Activated B cell treated with CpG ODN at 0.5 μM for 24 hours (primary cell): ENCODE data around the gene PRSS48. TPM values are rescaled to one million over a fixed set of nuclear protein-coding genes. Genes with fewer than 3 reads are reported as not detected.

Experiments used
- total RNA-seq: library from RNA; stranded (reverse); gene quantifications from 2 replicates; pipeline ENCODE4 v1.2.3, GENCODE V29; 2022

Gene PRSS48
- total RNA-seq, 1 donor from 2014 or later, result not detected

Other genes starting within 250 kb of the PRSS48 start
- 3,089 and 3,656 TPM in 2 replicates for gene RPS3A, start 177.5 kb upstream of the PRSS48 start, total RNA-seq
- gene SH3D19, start 48.4 kb downstream of the PRSS48 start, total RNA-seq, result not detected in 2 replicates
- gene FHIP1A, start 132.0 kb downstream of the PRSS48 start, total RNA-seq, result 0.04 and 0.07 TPM in 2 replicates